Stimulated activated naive CD8-positive, alpha-beta T cell treated with anti-CD3 and anti-CD28 coated beads, Interleukin-15, Interleukin-2, amounts not matched to agents 100 U/mL and 50 U/mL, for 24 hours (primary cell): Measurements from ENCODE around the gene HYOU1.
"Not testable (repeated sequence)": the region's sequence is repeated elsewhere in the genome, so short reads cannot be mapped to it uniquely, and the experiment has no call there.

Source experiments
- ATAC-seq: fragments of 150-1000 bp; cut with Tn5 transposase; one replicate; pipeline ENCODE4 v1.10.0; 2021
- DNase-seq: peaks from one replicate; pipeline ENCODE4 v3.0.0; 2021

HYOU1 gene

GRCh38 chr11:119046489-119046888 is 10.5 kb downstream of the HYOU1 start:
- ATAC-seq (no peak), DNase-seq (no peak)

GRCh38 chr11:119044708-119045107 is 12.3 kb downstream of the HYOU1 start:
- DNase-seq (no peak), ATAC-seq (no peak)

- ATAC-seq: no peak
- no peak for DNase-seq
These were observed 14.1 kb downstream of the HYOU1 start for GRCh38 chr11:119042927-119043326.

GRCh38 chr11:119041821-119042514 is 15.0 kb downstream of the HYOU1 start:
- ATAC-seq: peak; percentile 42
- DNase-seq: no peak

GRCh38 chr11:119039471-119039870 is 17.5 kb downstream of the HYOU1 start:
- DNase-seq, ATAC-seq: not testable (repeated sequence)

- DNase-seq: no peak
These were observed 18.1 kb downstream of the HYOU1 start for GRCh38 chr11:119038884-119039283.

GRCh38 chr11:119034813-119035212 is 22.2 kb downstream of the HYOU1 start:
- ATAC-seq (no peak), DNase-seq (no peak)

More at GRCh38 chr11:119038884-119039283, 18.1 kb downstream of the HYOU1 start:
- ATAC-seq: no peak

- DNase-seq, ATAC-seq: not testable (repeated sequence)
These were observed 23.6 kb downstream of the HYOU1 start for GRCh38 chr11:119033421-119033820.

- ATAC-seq (no peak), DNase-seq (no peak)
These were observed 25.1 kb downstream of the HYOU1 start for GRCh38 chr11:119031912-119032280.

GRCh38 chr11:119030329-119031047 is 26.5 kb downstream of the HYOU1 start, which contains the start of gene SLC37A4:
Gene SLC37A4, minus strand, starts transcription at chr11:119030877.
- ATAC-seq (peak; percentile 90), DNase-seq (peak; percentile 99)

GRCh38 chr11:119030029-119030328 is 27.0 kb downstream of the HYOU1 start:
- ATAC-seq (peak; percentile 34), DNase-seq (peak; percentile 50)

- peak; percentile 42 for DNase-seq
- ATAC-seq: peak; percentile 25
These were observed 27.5 kb downstream of the HYOU1 start for GRCh38 chr11:119029340-119030028.

GRCh38 chr11:119029069-119029339 is 28.0 kb downstream of the HYOU1 start:
- ATAC-seq (no peak), DNase-seq (no peak)

- ATAC-seq (no peak), DNase-seq (no peak)
These were observed 28.5 kb downstream of the HYOU1 start for GRCh38 chr11:119028346-119029068.

GRCh38 chr11:119027561-119028345 is 29.3 kb downstream of the HYOU1 start:
- ATAC-seq: no peak
- no peak for DNase-seq

GRCh38 chr11:119026970-119027369 is 30.0 kb downstream of the HYOU1 start:
- no peak for ATAC-seq
- DNase-seq: no peak

GRCh38 chr11:119025978-119026766 is 30.8 kb downstream of the HYOU1 start:
- DNase-seq (no peak), ATAC-seq (no peak)

GRCh38 chr11:119025541-119025940 is 31.5 kb downstream of the HYOU1 start:
- no peak for ATAC-seq
- no peak for DNase-seq

- ATAC-seq: no peak
- no peak for DNase-seq
These were observed 31.9 kb downstream of the HYOU1 start for GRCh38 chr11:119025099-119025473.

GRCh38 chr11:119024430-119025098 is 32.4 kb downstream of the HYOU1 start:
- ATAC-seq (no peak), DNase-seq (no peak)

GRCh38 chr11:119023741-119024140 is 33.3 kb downstream of the HYOU1 start:
- no peak for DNase-seq
- ATAC-seq: no peak
